HEK293 (cell line): ENCODE results near the gene QDPR.

Experiments
- CTCF ChIA-PET: fragments of 350-600 bp; formaldehyde crosslinking; extraction: SDS; loops from one replicate; lab custom pipeline; 2021; ENCODE audit warnings: antibody characterized with exemption; lab: Yijun Ruan, JAX
- POLR2A ChIA-PET: fragments of 300-600 bp; formaldehyde crosslinking; extraction: SDS; loops from one replicate; lab custom pipeline; 2020; ENCODE audit warnings: antibody characterized with exemption, inconsistent platforms; lab: Yijun Ruan, JAX
- H3K27ac ChIP-seq: fragments of 200-500 bp; sonication (Bioruptor generic); 2 replicates; pipeline ENCODE4 v1.5.1; 2014; ENCODE audit warnings: low read depth, low read length, control low read depth, inconsistent platforms; ENCODE audit errors: extremely low read depth
- H3K36me3 ChIP-seq, 2 experiments: fragments of 200-500 bp in 1 of 2; sonication (Bioruptor generic) in 1 of 2; 1 replicate in 1 of 2; 2 replicates in 1 of 2; pipeline ENCODE4 v1.5.1; 2014 to 2017; ENCODE audit warnings: inconsistent platforms in 2 of 2, low read length in 2 of 2; ENCODE audit not compliant: control insufficient read depth in 2 of 2, insufficient read depth in 1 of 2
- H3K4me1 ChIP-seq: fragments of 200-500 bp; sonication (Bioruptor generic); 2 replicates; pipeline ENCODE4 v1.5.1; 2014; ENCODE audit warnings: mild to moderate bottlenecking, low read length, inconsistent platforms; ENCODE audit not compliant: control insufficient read depth, insufficient read depth
- H3K4me3 ChIP-seq: 2 replicates; pipeline ENCODE4 v1.5.1; 2011; ENCODE audit warnings: low read depth, mild to moderate bottlenecking, control low read depth, low read length, moderate library complexity
- H3K9me3 ChIP-seq: fragments of 200-500 bp; sonication (Bioruptor generic); 2 replicates; pipeline ENCODE4 v1.5.1; 2014; ENCODE audit warnings: low read depth, low read length, inconsistent platforms; ENCODE audit not compliant: control insufficient read depth, insufficient read depth
- EGR2 ChIP-seq: fragments of 450-650 bp; formaldehyde crosslinking; IDR thresholded peaks from 2 replicates; pipeline ENCODE4 v1.5.1; 2016; ENCODE audit warnings: low read depth, missing biosample characterization, missing genetic modification characterization
- INSM2 ChIP-seq: fragments of 450-650 bp; formaldehyde crosslinking; IDR thresholded peaks from 2 replicates; pipeline ENCODE4 v1.5.1; 2016; ENCODE audit warnings: missing biosample characterization, missing genetic modification characterization
- KLF1 ChIP-seq: fragments of 450-650 bp; formaldehyde crosslinking; IDR thresholded peaks from 2 replicates; pipeline ENCODE4 v1.5.1; 2016; ENCODE audit warnings: missing biosample characterization, missing genetic modification characterization
- KLF10 ChIP-seq: fragments of 450-650 bp; IDR thresholded peaks from 2 replicates; pipeline ENCODE4 v1.5.1; 2018; ENCODE audit warnings: missing biosample characterization, mild to moderate bottlenecking, missing genetic modification characterization
- KLF17 ChIP-seq: fragments of 450-650 bp; formaldehyde crosslinking; IDR thresholded peaks from 2 replicates; pipeline ENCODE4 v1.5.1; 2016; ENCODE audit warnings: missing biosample characterization, missing genetic modification characterization
- OSR2 ChIP-seq: fragments of 450-650 bp; formaldehyde crosslinking; IDR thresholded peaks from 2 replicates; pipeline ENCODE4 v1.5.1; 2016; ENCODE audit warnings: missing biosample characterization, missing genetic modification characterization
- SP2 ChIP-seq: fragments of 450-650 bp; formaldehyde crosslinking; IDR thresholded peaks from 2 replicates; pipeline ENCODE4 v1.5.1; 2016; ENCODE audit warnings: missing biosample characterization, missing genetic modification characterization
- ZBTB49 ChIP-seq: fragments of 450-650 bp; formaldehyde crosslinking; IDR thresholded peaks from 2 replicates; pipeline ENCODE4 v1.5.1; 2016; ENCODE audit warnings: missing biosample characterization, missing genetic modification characterization, low read depth
- ZFP37 ChIP-seq: fragments of 450-650 bp; formaldehyde crosslinking; IDR thresholded peaks from 2 replicates; pipeline ENCODE4 v1.5.1; 2016; ENCODE audit warnings: missing biosample characterization, missing genetic modification characterization
- ZNF114 ChIP-seq: fragments of 450-650 bp; formaldehyde crosslinking; IDR thresholded peaks from 2 replicates; pipeline ENCODE4 v1.5.0; 2017; ENCODE audit warnings: missing biosample characterization, missing genetic modification characterization
- ZNF121 ChIP-seq: fragments of 450-650 bp; formaldehyde crosslinking; IDR thresholded peaks from 2 replicates; pipeline ENCODE4 v1.5.1; 2016; ENCODE audit warnings: missing biosample characterization, missing genetic modification characterization
- ZNF214 ChIP-seq: fragments of 450-650 bp; formaldehyde crosslinking; IDR thresholded peaks from 2 replicates; pipeline ENCODE4 v1.5.1; 2017; ENCODE audit warnings: missing biosample characterization, mild to moderate bottlenecking, missing genetic modification characterization, borderline replicate concordance
- ZNF221 ChIP-seq: fragments of 450-650 bp; formaldehyde crosslinking; IDR thresholded peaks from 2 replicates; pipeline ENCODE4 v1.5.1; 2017; ENCODE audit warnings: missing biosample characterization, missing genetic modification characterization, borderline replicate concordance
- ZNF292 ChIP-seq: fragments of 450-650 bp; formaldehyde crosslinking; IDR thresholded peaks from 2 replicates; pipeline ENCODE4 v1.5.1; 2016; ENCODE audit warnings: low read depth, missing biosample characterization, missing genetic modification characterization, borderline replicate concordance
- ZNF510 ChIP-seq: fragments of 450-650 bp; formaldehyde crosslinking; IDR thresholded peaks from 2 replicates; pipeline ENCODE4 v1.5.1; 2018; ENCODE audit warnings: mild to moderate bottlenecking, missing genetic modification characterization, missing biosample characterization; ENCODE audit not compliant: insufficient replicate concordance
- ZNF513 ChIP-seq: fragments of 450-650 bp; IDR thresholded peaks from 2 replicates; pipeline ENCODE4 v1.5.1; 2018; ENCODE audit warnings: missing biosample characterization, missing genetic modification characterization
- ZNF571 ChIP-seq: fragments of 450-650 bp; formaldehyde crosslinking; IDR thresholded peaks from 2 replicates; pipeline ENCODE4 v1.5.0; 2017; ENCODE audit warnings: missing biosample characterization, missing genetic modification characterization
- ZNF580 ChIP-seq: fragments of 450-650 bp; formaldehyde crosslinking; IDR thresholded peaks from 2 replicates; pipeline ENCODE4 v1.5.1; 2016; ENCODE audit warnings: missing biosample characterization, missing genetic modification characterization
- ZNF623 ChIP-seq: fragments of 450-650 bp; formaldehyde crosslinking; IDR thresholded peaks from 2 replicates; pipeline ENCODE4 v1.5.1; 2016; ENCODE audit warnings: missing biosample characterization, missing genetic modification characterization
- ZNF639 ChIP-seq: fragments of 450-650 bp; formaldehyde crosslinking; IDR thresholded peaks from 2 replicates; pipeline ENCODE4 v1.5.1; 2016; ENCODE audit warnings: missing biosample characterization, missing genetic modification characterization
- ZNF704 ChIP-seq: fragments of 450-650 bp; formaldehyde crosslinking; IDR thresholded peaks from 2 replicates; pipeline ENCODE4 v1.5.1; 2016; ENCODE audit warnings: missing biosample characterization, missing genetic modification characterization
- ZXDB ChIP-seq: fragments of 450-650 bp; formaldehyde crosslinking; IDR thresholded peaks from 2 replicates; pipeline ENCODE4 v1.5.1; 2016; ENCODE audit warnings: missing biosample characterization, missing genetic modification characterization

QDPR gene

GRCh38 chr4:17545374-17546140, 33.7 kb upstream of the QDPR start:
- POLR2A ChIA-PET, result interaction anchor here (0.6 kb wide), 1 partner anchor 276 kb away, joined by 3 read pairs; no protein-coding TSS in a partner anchor
- no peak overlapping the region for H3K27ac ChIP-seq
- no peaks in the 10 kb centered on the region for H3K36me3 ChIP-seq
- TF ChIP-seq ZNF221 (tag by site-specific recombination) (no peak), EGR2 (tag by site-specific recombination) (no peak), SP2 (tag by site-specific recombination) (no peak), INSM2 (no peak), ZNF114 (tag by site-specific recombination) (no peak), ZNF571 (tag by site-specific recombination) (no peak), ZXDB (tag by site-specific recombination) (no peak)
- H3K4me1 ChIP-seq, result no peaks in the 10 kb centered on the region
- CTCF ChIA-PET, result interaction anchor here (0.6 to 0.7 kb wide), 2 partner anchors 67 to 327 kb away, joined by 3 to 4 read pairs; no protein-coding TSS in a partner anchor
- H3K9me3 ChIP-seq, result no peaks in the 10 kb centered on the region
- H3K4me3 ChIP-seq, result no peak overlapping the region

GRCh38 chr4:17544831-17545234, 32.9 kb upstream of the QDPR start:
- ChIA-PET CTCF (no interaction called here), POLR2A (no interaction called here)
- Histone ChIP-seq H3K9me3 (no peaks in the 10 kb centered on the region), H3K4me3 (no peak overlapping the region), H3K36me3 (no peaks in the 10 kb centered on the region), H3K4me1 (no peaks in the 10 kb centered on the region), H3K27ac (no peak overlapping the region)
- TF ChIP-seq ZNF639 (tag by site-specific recombination) (no peak), ZNF580 (tag by site-specific recombination) (no peak), ZBTB49 (tag by site-specific recombination) (no peak), KLF10 (0 out of 2 replicates have a peak, but pooled peaks have one; percentile 21), ZNF121 (tag by site-specific recombination) (no peak), ZNF513 (tag by site-specific recombination) (0 out of 2 replicates have a peak, but pooled peaks have one; percentile 10), KLF1 (tag by site-specific recombination) (no peak), ZNF623 (tag by site-specific recombination) (no peak), ZNF704 (tag by site-specific recombination) (no peak), ZNF214 (tag by site-specific recombination) (no peak), KLF17 (tag by site-specific recombination) (no peak), ZFP37 (no peak), OSR2 (tag by site-specific recombination) (no peak), ZNF292 (no peak), ZNF510 (tag by site-specific recombination) (no peak)
